ENCODE measurements around the gene ZW10.
"Not testable (repeated sequence)": the region's sequence is repeated elsewhere in the genome, so short reads cannot be mapped to it uniquely, and the experiment has no call there.

ZW10 gene

GRCh38 chr11:113773416-113774173, at the start of gene ZW10:
Gene ZW10 (minus strand): TSS chr11:113773692. CDS start chr11:113773666, 26 bp downstream.
- peak; percentile 98 for DNase-seq

GRCh38 chr11:113818426-113818825, 44.9 kb upstream of the ZW10 start:
- DNase-seq, result no peak

- DNase-seq, result no peak
These were observed 44.1 kb upstream of the ZW10 start for GRCh38 chr11:113817626-113818025.

GRCh38 chr11:113817162-113817561, 43.7 kb upstream of the ZW10 start:
- DNase-seq, result no peak

- DNase-seq, result no peak
These were observed 40.7 kb upstream of the ZW10 start for GRCh38 chr11:113814181-113814580.

- DNase-seq, result no peak
These were observed 35.4 kb upstream of the ZW10 start for GRCh38 chr11:113808931-113809330.

- DNase-seq, result no peak
These were observed 32.9 kb upstream of the ZW10 start for GRCh38 chr11:113806406-113806805.

GRCh38 chr11:113805640-113806039, 32.1 kb upstream of the ZW10 start:
- DNase-seq, result no peak

GRCh38 chr11:113802621-113803020, 29.1 kb upstream of the ZW10 start:
- no peak for DNase-seq

GRCh38 chr11:113796663-113797259, 23.3 kb upstream of the ZW10 start:
- DNase-seq, result no peak

- DNase-seq, result no peak
These were observed 16.3 kb upstream of the ZW10 start for GRCh38 chr11:113789675-113790320.

GRCh38 chr11:113789016-113789415, 15.5 kb upstream of the ZW10 start:
- not testable (repeated sequence) for DNase-seq

GRCh38 chr11:113782134-113782533, 8.6 kb upstream of the ZW10 start:
- no peak for DNase-seq

- DNase-seq, result no peak
These were observed 8.2 kb upstream of the ZW10 start for GRCh38 chr11:113781682-113782081.

- no peak for DNase-seq
These were observed 6.0 kb upstream of the ZW10 start, which contains the start of gene CLDN25 for GRCh38 chr11:113779496-113779895. Gene CLDN25 (plus strand): TSS chr11:113779796. CDS start chr11:113779796, 0 bp downstream.

- peak; percentile 30 for DNase-seq
These were observed 4.8 kb upstream of the ZW10 start for GRCh38 chr11:113778111-113778910.

- DNase-seq, result no peak
These were observed 647 bp upstream of the ZW10 start for GRCh38 chr11:113774174-113774503.

GRCh38 chr11:113773092-113773415, 438 bp downstream of the ZW10 start:
- no peak for DNase-seq

- DNase-seq, result no peak
These were observed 1.5 kb downstream of the ZW10 start for GRCh38 chr11:113771964-113772363.

- DNase-seq, result no peak
These were observed 8.8 kb downstream of the ZW10 start for GRCh38 chr11:113764527-113765219.

- not testable (repeated sequence) for DNase-seq
These were observed 10.5 kb downstream of the ZW10 start for GRCh38 chr11:113763040-113763439.

GRCh38 chr11:113760241-113760640, 13.3 kb downstream of the ZW10 start:
- DNase-seq, result no peak

GRCh38 chr11:113752932-113753331, 20.6 kb downstream of the ZW10 start:
- DNase-seq, result no peak

Data from right hindlimb (tissue), 1 donor.